HFFc6 (cell line): Measurements from ENCODE around the gene SERINC3. TPM values are rescaled to one million over a fixed set of nuclear protein-coding genes. Genes with fewer than 3 reads are reported as not detected.

ENCODE experiments used
- DNase-seq: peaks from one replicate; pipeline ENCODE4 v3.0.0-alpha.2; 2018
- H3K27ac Mint-ChIP-seq: 2 replicates; pipeline ENCODE4 v1.8.0; 2020; ENCODE audit warnings: mild to moderate bottlenecking, mixed read lengths
- H3K27me3 Mint-ChIP-seq: 2 replicates; pipeline ENCODE4 v1.8.0; 2021; ENCODE audit warnings: mild to moderate bottlenecking, moderate library complexity, mixed read lengths; ENCODE audit not compliant: insufficient read depth
- H3K36me3 Mint-ChIP-seq: 2 replicates; pipeline ENCODE4 v1.8.0; 2021; ENCODE audit warnings: low read depth, mixed read lengths
- H3K4me1 Mint-ChIP-seq: 2 replicates; pipeline ENCODE4 v1.8.0; 2020; ENCODE audit warnings: low read depth, mixed read lengths
- H3K4me3 Mint-ChIP-seq: 2 replicates; pipeline ENCODE4 v1.8.0; 2020; ENCODE audit warnings: mild to moderate bottlenecking, moderate library complexity, mixed read lengths
- H3K9me3 Mint-ChIP-seq: 2 replicates; pipeline ENCODE4 v1.8.0; 2020; ENCODE audit warnings: mild to moderate bottlenecking, mixed read lengths
- total RNA-seq, 6 experiments: library from RNA; stranded (reverse); fragmentation: NEBNext Ultra II Directional; extraction: Animal tissue kit (Norgen Biotek cat#: 25700); gene quantifications; 2 replicates in 1 of 6; 3 replicates in 5 of 6; pipeline ENCODE4 v1.2.3, GENCODE V29; 2021
- TF ChIP-seq, protein P1 (sequence below): fragments of 200-600 bp; sonication (generic); IDR thresholded peaks from 2 replicates; pipeline ENCODE4 v1.5.0; 2021; ENCODE audit warnings: antibody characterized with exemption, mild to moderate bottlenecking

SERINC3 gene
- total RNA-seq, 6 experiments from 2014 or later, result 161 to 219 (median 188) TPM

- Mint-ChIP-seq H3K4me3 (no peak overlapping the region), H3K27me3 (peaks cover 59% of the 10 kb centered on the region), H3K27ac (no peak overlapping the region), H3K36me3 (no peaks in the 10 kb centered on the region), H3K4me1 (no peaks in the 10 kb centered on the region), H3K9me3 (no peaks in the 10 kb centered on the region)
- DNase-seq, result no peak
- TF ChIP-seq, protein P1, sequence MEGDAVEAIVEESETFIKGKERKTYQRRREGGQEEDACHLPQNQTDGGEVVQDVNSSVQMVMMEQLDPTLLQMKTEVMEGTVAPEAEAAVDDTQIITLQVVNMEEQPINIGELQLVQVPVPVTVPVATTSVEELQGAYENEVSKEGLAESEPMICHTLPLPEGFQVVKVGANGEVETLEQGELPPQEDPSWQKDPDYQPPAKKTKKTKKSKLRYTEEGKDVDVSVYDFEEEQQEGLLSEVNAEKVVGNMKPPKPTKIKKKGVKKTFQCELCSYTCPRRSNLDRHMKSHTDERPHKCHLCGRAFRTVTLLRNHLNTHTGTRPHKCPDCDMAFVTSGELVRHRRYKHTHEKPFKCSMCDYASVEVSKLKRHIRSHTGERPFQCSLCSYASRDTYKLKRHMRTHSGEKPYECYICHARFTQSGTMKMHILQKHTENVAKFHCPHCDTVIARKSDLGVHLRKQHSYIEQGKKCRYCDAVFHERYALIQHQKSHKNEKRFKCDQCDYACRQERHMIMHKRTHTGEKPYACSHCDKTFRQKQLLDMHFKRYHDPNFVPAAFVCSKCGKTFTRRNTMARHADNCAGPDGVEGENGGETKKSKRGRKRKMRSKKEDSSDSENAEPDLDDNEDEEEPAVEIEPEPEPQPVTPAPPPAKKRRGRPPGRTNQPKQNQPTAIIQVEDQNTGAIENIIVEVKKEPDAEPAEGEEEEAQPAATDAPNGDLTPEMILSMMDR, result no peak
Observed at GRCh38 chr20:44447827-44448419, 73.9 kb downstream of the SERINC3 start.

Other genes starting within 250 kb of the SERINC3 start
- 10 to 100 TPM; 11.3 to 13.6 (median 13.1) TPM for gene FITM2, start 210.9 kb downstream of the SERINC3 start, total RNA-seq
- not detected for gene R3HDML, start 185.0 kb downstream of the SERINC3 start, total RNA-seq
- not detected for gene HNF4A, start 166.4 kb downstream of the SERINC3 start, total RNA-seq
- gene TTPAL, start 46.2 kb downstream of the SERINC3 start, total RNA-seq, result 10 to 100 TPM; 28.7 to 38.7 (median 35.2) TPM
- 10 to 100 TPM; 35.5 to 57.6 (median 52.0) TPM for gene PKIG, start 60.5 kb upstream of the SERINC3 start, total RNA-seq
- 10 to 100 TPM; 11.0 to 15.9 (median 12.7) TPM for gene ADA, start 129.6 kb upstream of the SERINC3 start, total RNA-seq
- gene CCN5, start 193.3 kb upstream of the SERINC3 start, total RNA-seq, result under 1 TPM in 1 of 6 experiments, not detected in 5; 0.14 TPM
- gene KCNK15, start 223.8 kb upstream of the SERINC3 start, total RNA-seq, result under 1 TPM in 5 of 6 experiments, not detected in 1; 0.07 to 0.28 (median 0.21) TPM